Measurements from ENCODE around the gene ERF.

ERF gene

DNA sequence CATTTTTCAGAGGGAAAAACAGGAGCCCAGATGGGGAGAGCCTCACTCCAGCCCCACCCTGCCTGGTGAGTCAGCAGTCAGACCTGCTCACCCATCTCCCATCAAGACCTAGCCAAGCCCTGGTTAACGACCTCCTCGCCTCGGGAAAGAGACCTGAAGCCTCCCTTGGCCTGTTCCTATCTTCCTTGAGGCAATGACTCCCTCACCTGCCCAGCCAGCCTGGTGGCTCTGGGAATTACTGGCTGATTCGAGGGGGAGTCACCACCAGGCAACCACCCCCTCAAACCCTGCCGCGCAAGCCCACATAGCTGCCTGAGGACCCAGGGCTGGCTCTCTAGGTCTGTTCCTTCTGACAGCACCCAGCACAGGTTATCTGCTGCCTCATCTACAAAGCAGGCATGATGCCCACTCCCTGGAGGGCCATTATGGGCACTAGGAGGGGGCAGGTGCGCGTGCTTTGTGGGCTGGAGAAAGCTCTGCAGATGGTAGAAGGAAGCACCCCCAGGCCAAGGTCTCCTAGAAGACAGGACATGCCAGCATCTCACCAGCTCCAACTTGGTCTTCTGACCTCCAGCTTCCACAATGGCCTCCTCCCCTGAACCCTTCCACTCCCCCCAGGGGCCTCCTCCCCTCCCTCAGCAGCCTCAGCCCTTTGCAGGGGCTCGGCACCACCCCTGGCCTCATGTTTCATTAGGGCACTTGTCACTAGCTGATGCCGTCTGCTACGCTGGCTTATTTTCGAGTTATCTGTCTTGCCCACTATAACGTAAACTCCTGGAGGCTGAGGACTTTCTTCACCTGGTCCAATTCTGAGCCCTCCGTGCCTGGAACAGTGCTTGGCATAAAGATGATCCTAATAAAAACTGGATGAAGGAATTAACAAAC lies 47.8 kb downstream of the ERF start:
- H3K4me3 Mint-ChIP-seq: no peak overlapping the region
- H3K27me3 Mint-ChIP-seq (ENCODE audit: low read depth): no peaks in the 10 kb centered on the region
- TF ChIP-seq, protein P1, sequence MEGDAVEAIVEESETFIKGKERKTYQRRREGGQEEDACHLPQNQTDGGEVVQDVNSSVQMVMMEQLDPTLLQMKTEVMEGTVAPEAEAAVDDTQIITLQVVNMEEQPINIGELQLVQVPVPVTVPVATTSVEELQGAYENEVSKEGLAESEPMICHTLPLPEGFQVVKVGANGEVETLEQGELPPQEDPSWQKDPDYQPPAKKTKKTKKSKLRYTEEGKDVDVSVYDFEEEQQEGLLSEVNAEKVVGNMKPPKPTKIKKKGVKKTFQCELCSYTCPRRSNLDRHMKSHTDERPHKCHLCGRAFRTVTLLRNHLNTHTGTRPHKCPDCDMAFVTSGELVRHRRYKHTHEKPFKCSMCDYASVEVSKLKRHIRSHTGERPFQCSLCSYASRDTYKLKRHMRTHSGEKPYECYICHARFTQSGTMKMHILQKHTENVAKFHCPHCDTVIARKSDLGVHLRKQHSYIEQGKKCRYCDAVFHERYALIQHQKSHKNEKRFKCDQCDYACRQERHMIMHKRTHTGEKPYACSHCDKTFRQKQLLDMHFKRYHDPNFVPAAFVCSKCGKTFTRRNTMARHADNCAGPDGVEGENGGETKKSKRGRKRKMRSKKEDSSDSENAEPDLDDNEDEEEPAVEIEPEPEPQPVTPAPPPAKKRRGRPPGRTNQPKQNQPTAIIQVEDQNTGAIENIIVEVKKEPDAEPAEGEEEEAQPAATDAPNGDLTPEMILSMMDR (IDR thresholded peaks at IDR 0.05; ENCODE audit: unreplicated experiment in 3 of 3): no peak
- no peaks in the 10 kb centered on the region for H3K4me1 Mint-ChIP-seq
- no peaks in the 10 kb centered on the region for H3K9me3 Mint-ChIP-seq
- no peak overlapping the region for H3K27ac Mint-ChIP-seq
- H3K36me3 Mint-ChIP-seq (ENCODE audit: low read depth): peaks cover 55% of the 10 kb centered on the region

GRCh38 chr19:42204664-42205063 lies 50.3 kb downstream of the ERF start:
- Mint-ChIP-seq H3K4me1 (no peaks in the 10 kb centered on the region), H3K4me3 (no peak overlapping the region), H3K27me3 (ENCODE audit: low read depth) (no peaks in the 10 kb centered on the region), H3K9me3 (no peaks in the 10 kb centered on the region), H3K36me3 (ENCODE audit: low read depth) (peaks cover 69% of the 10 kb centered on the region), H3K27ac (no peak overlapping the region)
- TF ChIP-seq, protein P1 (IDR thresholded peaks at IDR 0.05; ENCODE audit: unreplicated experiment in 3 of 3): no peak

- H3K36me3 Mint-ChIP-seq (ENCODE audit: low read depth): peaks cover 65% of the 10 kb centered on the region
- no peaks in the 10 kb centered on the region for H3K4me1 Mint-ChIP-seq
- no peaks in the 10 kb centered on the region for H3K27me3 Mint-ChIP-seq (ENCODE audit: low read depth)
- no peak overlapping the region for H3K27ac Mint-ChIP-seq
- no peaks in the 10 kb centered on the region for H3K9me3 Mint-ChIP-seq
- TF ChIP-seq, protein P1 (IDR thresholded peaks at IDR 0.05; ENCODE audit: unreplicated experiment in 3 of 3): no peak
- no peak overlapping the region for H3K4me3 Mint-ChIP-seq
These were observed 51.2 kb downstream of the ERF start for GRCh38 chr19:42203700-42204099.

- TF ChIP-seq, protein P1 (IDR thresholded peaks at IDR 0.05; ENCODE audit: unreplicated experiment in 3 of 3): no peak
- Mint-ChIP-seq H3K27ac (no peak overlapping the region), H3K36me3 (ENCODE audit: low read depth) (peaks cover 62% of the 10 kb centered on the region), H3K4me1 (no peaks in the 10 kb centered on the region), H3K4me3 (no peak overlapping the region), H3K9me3 (no peaks in the 10 kb centered on the region), H3K27me3 (ENCODE audit: low read depth) (no peaks in the 10 kb centered on the region)
These were observed 52.5 kb downstream of the ERF start for GRCh38 chr19:42202290-42202880.

GRCh38 chr19:42201489-42202289 lies 53.2 kb downstream of the ERF start:
- Mint-ChIP-seq H3K4me3 (no peak overlapping the region), H3K36me3 (ENCODE audit: low read depth) (peaks cover 62% of the 10 kb centered on the region), H3K27me3 (ENCODE audit: low read depth) (no peaks in the 10 kb centered on the region), H3K27ac (no peak overlapping the region), H3K9me3 (no peaks in the 10 kb centered on the region), H3K4me1 (no peaks in the 10 kb centered on the region)
- TF ChIP-seq, protein P1 (IDR thresholded peaks at IDR 0.05; ENCODE audit: unreplicated experiment in 3 of 3): no peak
